Measurements from ENCODE around the gene CCDC50.

DNA sequence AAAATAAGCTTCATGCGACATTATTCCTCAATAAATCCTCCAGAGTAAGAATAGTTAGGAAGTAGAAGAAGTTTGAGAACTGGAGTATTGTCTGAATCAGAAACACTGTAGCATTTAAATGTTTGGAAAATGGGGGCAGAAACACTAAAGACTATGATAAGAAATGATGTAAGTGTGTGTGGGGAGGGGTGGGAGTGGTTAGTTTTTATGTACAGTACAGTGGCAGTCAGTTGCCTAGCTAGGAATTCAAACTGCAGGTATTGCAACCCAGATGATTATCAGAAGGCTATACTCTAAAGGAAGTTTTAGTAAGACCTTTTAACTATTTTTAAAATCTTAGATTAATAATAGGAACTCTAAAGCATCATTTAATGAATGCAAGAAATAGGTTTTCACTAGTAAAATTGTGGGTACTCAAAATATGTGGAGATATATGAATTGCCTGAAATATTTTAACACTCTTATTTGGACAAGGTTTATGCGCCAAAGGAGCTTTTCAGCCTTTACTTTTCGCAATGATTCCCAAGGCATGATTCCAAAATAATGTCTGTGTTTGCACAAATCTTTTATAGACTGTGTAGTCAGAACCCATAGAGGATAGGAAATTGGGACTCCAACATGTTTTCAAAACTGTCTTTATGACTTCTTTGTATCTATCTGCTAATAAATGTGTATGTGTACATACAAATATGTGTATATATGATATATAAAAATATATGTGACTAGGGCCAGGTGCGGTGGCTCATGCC is 8.0 kb upstream of the CCDC50 start:
- TF ChIP-seq, protein P1, sequence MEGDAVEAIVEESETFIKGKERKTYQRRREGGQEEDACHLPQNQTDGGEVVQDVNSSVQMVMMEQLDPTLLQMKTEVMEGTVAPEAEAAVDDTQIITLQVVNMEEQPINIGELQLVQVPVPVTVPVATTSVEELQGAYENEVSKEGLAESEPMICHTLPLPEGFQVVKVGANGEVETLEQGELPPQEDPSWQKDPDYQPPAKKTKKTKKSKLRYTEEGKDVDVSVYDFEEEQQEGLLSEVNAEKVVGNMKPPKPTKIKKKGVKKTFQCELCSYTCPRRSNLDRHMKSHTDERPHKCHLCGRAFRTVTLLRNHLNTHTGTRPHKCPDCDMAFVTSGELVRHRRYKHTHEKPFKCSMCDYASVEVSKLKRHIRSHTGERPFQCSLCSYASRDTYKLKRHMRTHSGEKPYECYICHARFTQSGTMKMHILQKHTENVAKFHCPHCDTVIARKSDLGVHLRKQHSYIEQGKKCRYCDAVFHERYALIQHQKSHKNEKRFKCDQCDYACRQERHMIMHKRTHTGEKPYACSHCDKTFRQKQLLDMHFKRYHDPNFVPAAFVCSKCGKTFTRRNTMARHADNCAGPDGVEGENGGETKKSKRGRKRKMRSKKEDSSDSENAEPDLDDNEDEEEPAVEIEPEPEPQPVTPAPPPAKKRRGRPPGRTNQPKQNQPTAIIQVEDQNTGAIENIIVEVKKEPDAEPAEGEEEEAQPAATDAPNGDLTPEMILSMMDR (IDR thresholded peaks at IDR 0.05): no peak
- TF ChIP-seq POLR2A (IDR thresholded peaks at IDR 0.05): no peak
